Hepatocyte (in vitro differentiated cells): ENCODE data around the gene SOX10. TPM values are rescaled to one million over a fixed set of nuclear protein-coding genes. Genes with fewer than 3 reads are reported as not detected.

ENCODE experiments used
- DNase-seq: peaks from one replicate; pipeline ENCODE4 v3.0.0-alpha.2; 2016; ENCODE audit warnings: low spot score
- H2AFZ ChIP-seq: fragments of 200-600 bp; sonication (generic); 2 replicates; pipeline ENCODE4 v1.6.0; 2016; ENCODE audit warnings: antibody characterized with exemption, mild to moderate bottlenecking
- H3K27ac ChIP-seq: fragments of 200-600 bp; sonication (generic); 2 replicates; pipeline ENCODE4 v1.5.1; 2016; ENCODE audit warnings: mild to moderate bottlenecking
- H3K27me3 ChIP-seq: fragments of 200-600 bp; sonication (generic); 2 replicates; pipeline ENCODE4 v1.6.1; 2016
- H3K36me3 ChIP-seq: fragments of 200-600 bp; sonication (generic); replicated peaks from 2 replicates; pipeline ENCODE4 v1.5.1; 2016; ENCODE audit warnings: low read depth; ENCODE audit not compliant: insufficient read depth
- H3K4me1 ChIP-seq: fragments of 200-600 bp; sonication (generic); 2 replicates; pipeline ENCODE4 v1.5.1; 2016; ENCODE audit warnings: mild to moderate bottlenecking, moderate library complexity; ENCODE audit not compliant: insufficient read depth
- H3K4me2 ChIP-seq: fragments of 200-600 bp; sonication (generic); 2 replicates; pipeline ENCODE4 v1.6.0; 2016
- H3K4me3 ChIP-seq: fragments of 200-600 bp; sonication (generic); 2 replicates; pipeline ENCODE4 v1.5.1; 2016; ENCODE audit warnings: mild to moderate bottlenecking
- H3K79me2 ChIP-seq: fragments of 200-600 bp; sonication (generic); 2 replicates; pipeline ENCODE4 v1.6.0; 2017; ENCODE audit warnings: mild to moderate bottlenecking
- H3K9me2 ChIP-seq: fragments of 200-600 bp; sonication (generic); replicated peaks from 2 replicates; pipeline ENCODE4 v1.6.0; 2017; ENCODE audit warnings: mild to moderate bottlenecking; ENCODE audit not compliant: insufficient read depth
- H3K9me3 ChIP-seq: fragments of 200-600 bp; sonication (generic); 2 replicates; pipeline ENCODE4 v1.5.1; 2016; ENCODE audit warnings: low read depth, mild to moderate bottlenecking
- H4K20me1 ChIP-seq: fragments of 200-600 bp; sonication (generic); 2 replicates; pipeline ENCODE4 v1.6.0; 2016; ENCODE audit warnings: mild to moderate bottlenecking; ENCODE audit not compliant: insufficient read depth, poor library complexity, severe bottlenecking
- EZH2 ChIP-seq: fragments of 200-600 bp; sonication (generic); IDR thresholded peaks from 2 replicates; pipeline ENCODE4 v1.6.1; 2016; ENCODE audit warnings: antibody characterized with exemption, mild to moderate bottlenecking, borderline replicate concordance
- EZH2phosphoT487 ChIP-seq: fragments of 200-600 bp; sonication (generic); IDR thresholded peaks from one replicate; pipeline ENCODE4 v1.6.1; 2018; ENCODE audit warnings: antibody characterized with exemption, mild to moderate bottlenecking, low read depth, moderate library complexity; ENCODE audit not compliant: unreplicated experiment, severe bottlenecking
- WGBS: methylation state at CpG from one replicate; pipeline ENCODE4 v1.1.6; 2016; ENCODE audit warnings: low lambda C conversion rate; ENCODE audit errors: missing lambda C conversion rate; 5-methylcytosine and 5-hydroxymethylcytosine counted together
- polyA plus RNA-seq: library from polyadenylated mRNA; unstranded; fragments of >200 nt; fragmentation: Nextera tagmentation; extraction: Ambion mirVana; gene quantifications from 2 replicates; pipeline ENCODE4 v1.2.1, GENCODE V29; 2016
- total RNA-seq: library from RNA; depleted of rRNA; stranded (reverse); fragments of >200 nt; gene quantifications from 2 replicates; pipeline ENCODE4 v1.2.3, GENCODE V29; 2014
- TF ChIP-seq, protein P1 (sequence below): fragments of 200-600 bp; sonication (generic); IDR thresholded peaks from 2 replicates; pipeline ENCODE4 v1.5.1; 2016; ENCODE audit warnings: antibody characterized with exemption, mild to moderate bottlenecking; ENCODE audit not compliant: poor library complexity

Gene SOX10
- total and polyA plus RNA-seq, 2 experiments from 2014 or later: not detected

DNA sequence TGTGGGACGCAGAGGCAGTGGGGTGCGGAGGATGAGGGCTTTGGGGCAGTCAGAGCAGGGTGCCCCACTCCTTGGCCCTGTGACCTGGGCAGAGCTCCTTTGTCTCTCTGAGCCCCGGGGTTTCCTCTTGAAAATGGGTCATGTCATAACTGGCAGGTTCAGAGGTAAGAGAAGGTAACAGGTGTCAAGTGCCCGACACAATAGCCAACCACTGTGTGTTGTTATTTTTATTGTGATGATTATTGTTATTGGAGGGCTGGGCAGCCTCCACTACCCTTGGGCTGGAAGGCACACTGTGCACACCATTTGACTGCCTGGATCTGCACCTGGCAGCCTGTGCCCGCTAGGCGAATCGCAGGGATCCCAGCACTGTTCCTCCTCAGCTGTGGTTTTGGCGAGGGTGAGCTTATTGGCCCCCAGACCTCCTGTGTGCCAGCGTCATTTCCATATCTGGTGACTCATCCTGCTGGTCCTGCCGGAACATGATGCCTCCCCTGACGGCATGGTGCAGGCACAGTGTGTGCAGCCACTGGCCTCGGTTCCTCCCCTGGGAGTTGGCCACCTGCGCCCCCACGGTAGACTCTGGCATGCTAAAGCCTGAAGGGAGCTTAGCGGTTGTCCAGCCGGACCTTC lies 15.4 kb upstream of the SOX10 start:
- H3K4me2 ChIP-seq: no peak overlapping the region
- no peaks in the 10 kb centered on the region for H3K27me3 ChIP-seq
- no peaks in the 10 kb centered on the region for H4K20me1 ChIP-seq
- no peak overlapping the region for H3K4me3 ChIP-seq
- no peaks in the 10 kb centered on the region for H3K79me2 ChIP-seq
- 81% methylated on average over 16 of the region's 16 CpGs for WGBS
- no peak for DNase-seq
- H3K9me2 ChIP-seq: no peaks in the 10 kb centered on the region
- H3K4me1 ChIP-seq: no peaks in the 10 kb centered on the region
- no peak overlapping the region for H3K27ac ChIP-seq
- no peaks in the 10 kb centered on the region for H3K36me3 ChIP-seq
- H2AFZ ChIP-seq: no peak overlapping the region
- no peaks in the 10 kb centered on the region for H3K9me3 ChIP-seq
- TF ChIP-seq EZH2phosphoT487 (no peak), EZH2 (no peak)
- TF ChIP-seq, protein P1, sequence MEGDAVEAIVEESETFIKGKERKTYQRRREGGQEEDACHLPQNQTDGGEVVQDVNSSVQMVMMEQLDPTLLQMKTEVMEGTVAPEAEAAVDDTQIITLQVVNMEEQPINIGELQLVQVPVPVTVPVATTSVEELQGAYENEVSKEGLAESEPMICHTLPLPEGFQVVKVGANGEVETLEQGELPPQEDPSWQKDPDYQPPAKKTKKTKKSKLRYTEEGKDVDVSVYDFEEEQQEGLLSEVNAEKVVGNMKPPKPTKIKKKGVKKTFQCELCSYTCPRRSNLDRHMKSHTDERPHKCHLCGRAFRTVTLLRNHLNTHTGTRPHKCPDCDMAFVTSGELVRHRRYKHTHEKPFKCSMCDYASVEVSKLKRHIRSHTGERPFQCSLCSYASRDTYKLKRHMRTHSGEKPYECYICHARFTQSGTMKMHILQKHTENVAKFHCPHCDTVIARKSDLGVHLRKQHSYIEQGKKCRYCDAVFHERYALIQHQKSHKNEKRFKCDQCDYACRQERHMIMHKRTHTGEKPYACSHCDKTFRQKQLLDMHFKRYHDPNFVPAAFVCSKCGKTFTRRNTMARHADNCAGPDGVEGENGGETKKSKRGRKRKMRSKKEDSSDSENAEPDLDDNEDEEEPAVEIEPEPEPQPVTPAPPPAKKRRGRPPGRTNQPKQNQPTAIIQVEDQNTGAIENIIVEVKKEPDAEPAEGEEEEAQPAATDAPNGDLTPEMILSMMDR: no peak

DNA sequence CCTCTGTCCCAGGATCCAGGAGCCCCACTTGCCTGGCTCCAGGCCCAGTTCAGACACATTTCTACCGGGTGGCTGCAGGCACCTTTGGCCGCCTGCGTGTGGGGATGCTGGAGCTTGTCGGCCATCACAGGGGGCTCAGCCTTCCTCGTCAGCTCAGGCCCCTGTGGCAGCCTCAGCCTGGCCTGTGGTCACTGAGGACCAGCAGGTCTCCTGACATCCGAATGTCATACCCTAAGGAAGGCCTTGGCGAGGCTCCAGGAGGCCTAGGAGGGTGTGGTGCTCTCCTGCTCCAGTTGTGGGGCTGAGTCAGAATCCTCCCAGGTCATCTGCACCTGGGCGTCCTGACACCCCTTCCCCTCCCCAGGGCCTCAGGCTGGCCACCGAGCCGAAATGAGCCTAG lies 14.9 kb upstream of the SOX10 start:
- Histone ChIP-seq H3K27ac (no peak overlapping the region), H3K9me2 (no peaks in the 10 kb centered on the region), H3K79me2 (no peaks in the 10 kb centered on the region), H3K4me2 (no peak overlapping the region), H3K36me3 (no peaks in the 10 kb centered on the region), H3K9me3 (no peaks in the 10 kb centered on the region), H4K20me1 (no peaks in the 10 kb centered on the region), H3K27me3 (no peaks in the 10 kb centered on the region), H3K4me3 (no peak overlapping the region), H3K4me1 (no peaks in the 10 kb centered on the region), H2AFZ (no peak overlapping the region)
- no peak for DNase-seq
- TF ChIP-seq EZH2: no peak
- TF ChIP-seq EZH2phosphoT487: no peak
- TF ChIP-seq, protein P1: no peak
- 93% methylated on average over 10 of the region's 10 CpGs for WGBS

DNA sequence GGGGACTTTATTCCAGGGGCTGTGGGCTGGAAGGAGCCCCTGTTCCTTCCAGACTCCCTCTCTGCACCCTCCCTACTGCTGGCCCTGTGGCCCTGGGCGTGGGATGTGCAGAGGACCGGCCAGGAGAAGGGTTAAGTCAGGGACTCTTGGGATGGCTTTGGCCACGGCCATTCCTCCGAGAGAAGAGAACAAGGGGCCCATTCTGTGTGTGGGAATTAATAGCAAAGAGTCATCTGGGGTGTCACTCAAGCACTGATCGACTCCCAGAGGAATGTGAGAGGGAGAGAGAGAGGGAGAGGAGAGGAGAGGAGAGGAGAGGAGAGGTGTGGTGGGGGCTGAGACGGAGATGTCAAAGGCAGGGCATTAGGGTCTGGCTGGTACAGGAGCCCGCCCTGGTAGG lies 14.2 kb upstream of the SOX10 start:
- Histone ChIP-seq H2AFZ (no peak overlapping the region), H4K20me1 (no peaks in the 10 kb centered on the region), H3K9me3 (no peaks in the 10 kb centered on the region), H3K79me2 (no peaks in the 10 kb centered on the region), H3K4me2 (no peak overlapping the region), H3K4me1 (no peaks in the 10 kb centered on the region), H3K27ac (no peak overlapping the region), H3K36me3 (no peaks in the 10 kb centered on the region), H3K4me3 (no peak overlapping the region), H3K9me2 (no peaks in the 10 kb centered on the region), H3K27me3 (no peaks in the 10 kb centered on the region)
- no peak for DNase-seq
- 86% methylated on average over 7 of the region's 7 CpGs for WGBS
- TF ChIP-seq, protein P1: no peak
- TF ChIP-seq EZH2 (no peak), EZH2phosphoT487 (no peak)
